CD14-positive monocyte (primary cell): Measurements from ENCODE around the gene RCOR2. TPM values are rescaled to one million over a fixed set of nuclear protein-coding genes. Genes with fewer than 3 reads are reported as not detected.

Experiments
- DNase-seq, 3 donors: peaks; one replicate each; pipeline ENCODE4 v3.0.0-alpha.2; 2011 to 2022
- H2AFZ ChIP-seq: 2 replicates; pipeline ENCODE4 v1.6.0; 2012; ENCODE audit warnings: mild to moderate bottlenecking, low read depth, low read length, inconsistent platforms; ENCODE audit not compliant: insufficient read depth, poor library complexity, severe bottlenecking
- H3K27ac ChIP-seq, 2 donors: 1 replicate in 1 of 2; 2 replicates in 1 of 2; pipeline ENCODE4 v1.5.1; 2012 to 2013; ENCODE audit warnings: low read length in 2 of 2, control low read depth in 1 of 2, inconsistent platforms in 1 of 2, low read depth in 1 of 2, mild to moderate bottlenecking in 1 of 2
- H3K27me3 ChIP-seq, 2 donors: one replicate each; pipeline versions ENCODE4 v1.6.0 to v1.6.1; 2011 to 2013; ENCODE audit warnings: low read length in 2 of 2; ENCODE audit not compliant: control insufficient read depth in 2 of 2, insufficient read depth in 2 of 2
- H3K36me3 ChIP-seq, 2 donors: replicated peaks in 1 of 2; 1 replicate in 1 of 2; 2 replicates in 1 of 2; pipeline versions ENCODE4 v1.5.1 to v1.6.1; 2012 to 2013; ENCODE audit warnings: low read length in 2 of 2, control low read depth in 1 of 2, inconsistent platforms in 1 of 2, mild to moderate bottlenecking in 1 of 2; ENCODE audit not compliant: insufficient read depth in 2 of 2, control insufficient read depth in 1 of 2
- H3K4me1 ChIP-seq, 2 donors: 1 replicate in 1 of 2; 2 replicates in 1 of 2; pipeline versions ENCODE4 v1.5.1 to v1.6.1; 2012 to 2013; ENCODE audit warnings: low read length in 2 of 2, control low read depth in 1 of 2, inconsistent platforms in 1 of 2, mild to moderate bottlenecking in 1 of 2, moderate library complexity in 1 of 2; ENCODE audit not compliant: insufficient read depth in 2 of 2, control insufficient read depth in 1 of 2
- H3K4me2 ChIP-seq: replicated peaks from 2 replicates; pipeline ENCODE3; 2012; ENCODE audit warnings: low read length, moderate library complexity, mild to moderate bottlenecking; ENCODE audit not compliant: poor library complexity, severe bottlenecking; ENCODE audit errors: extremely low read depth
- H3K4me3 ChIP-seq, 3 experiments: fragments of 200-600 bp in 1 of 3; sonication (generic) in 1 of 3; replicated peaks in 1 of 3; 1 replicate in 2 of 3; 2 replicates in 1 of 3; pipeline ENCODE4 v1.5.1; 2011 to 2013; ENCODE audit warnings: low read length in 3 of 3, mild to moderate bottlenecking in 3 of 3, control low read depth in 2 of 3, low read depth in 2 of 3, inconsistent platforms in 1 of 3, moderate library complexity in 1 of 3
- H3K79me2 ChIP-seq: 2 replicates; pipeline ENCODE4 v1.6.0; 2012; ENCODE audit warnings: mild to moderate bottlenecking, control low read depth, inconsistent platforms, low read length, moderate library complexity; ENCODE audit not compliant: insufficient read depth
- H3K9ac ChIP-seq: 2 replicates; pipeline ENCODE4 v1.6.0; 2017; ENCODE audit warnings: low read length, mild to moderate bottlenecking; ENCODE audit not compliant: insufficient read depth, poor library complexity, severe bottlenecking
- H3K9me3 ChIP-seq, 2 donors: replicated peaks in 1 of 2; 1 replicate in 1 of 2; 2 replicates in 1 of 2; pipeline versions ENCODE4 v1.5.1 to v1.6.1; 2012 to 2013; ENCODE audit warnings: low read length in 2 of 2, control low read depth in 1 of 2; ENCODE audit not compliant: control insufficient read depth in 1 of 2, insufficient read depth in 1 of 2
- H4K20me1 ChIP-seq: 2 replicates; pipeline ENCODE4 v1.6.0; 2012; ENCODE audit warnings: mild to moderate bottlenecking, low read length, control low read depth, moderate library complexity; ENCODE audit not compliant: insufficient read depth
- H3K27ac Mint-ChIP-seq, 7 donors: one replicate each; pipeline ENCODE4 v1.8.0; 2020; ENCODE audit warnings: mild to moderate bottlenecking in 7 of 7, mixed read lengths in 7 of 7, moderate library complexity in 6 of 7, inconsistent platforms in 2 of 7
- H3K27me3 Mint-ChIP-seq, 3 donors: one replicate each; pipeline ENCODE4 v1.8.0; 2021 to 2022; ENCODE audit warnings: low read depth in 3 of 3, mild to moderate bottlenecking in 3 of 3, mixed read lengths in 3 of 3, moderate library complexity in 3 of 3, inconsistent platforms in 1 of 3
- H3K36me3 Mint-ChIP-seq, 2 donors: one replicate each; pipeline ENCODE4 v1.8.0; 2020; ENCODE audit warnings: mixed read lengths in 2 of 2, inconsistent platforms in 1 of 2, mild to moderate bottlenecking in 1 of 2
- H3K4me1 Mint-ChIP-seq: one replicate; pipeline ENCODE4 v1.8.0; 2020; ENCODE audit warnings: mild to moderate bottlenecking, mixed read lengths
- H3K4me3 Mint-ChIP-seq, 2 donors: one replicate each; pipeline ENCODE4 v1.8.0; 2020; ENCODE audit warnings: mild to moderate bottlenecking in 2 of 2, mixed read lengths in 2 of 2, moderate library complexity in 1 of 2
- H3K9me3 Mint-ChIP-seq, 7 donors: one replicate each; pipeline ENCODE4 v1.8.0; 2020 to 2022; ENCODE audit warnings: mixed read lengths in 7 of 7, mild to moderate bottlenecking in 6 of 7, moderate library complexity in 6 of 7, inconsistent platforms in 2 of 7
- CTCF ChIP-seq: fragments of 200-600 bp; IDR thresholded peaks from one replicate; pipeline ENCODE4 v1.8.0; 2022; ENCODE audit warnings: antibody characterized with exemption, mild to moderate bottlenecking
- WGBS: methylation state at CpG from one replicate; pipeline ENCODE4 v1.1.5; 2013; ENCODE audit warnings: missing lambda C conversion rate; ENCODE audit not compliant: insufficient coverage; 5-methylcytosine and 5-hydroxymethylcytosine counted together
- intact Hi-C, 2 donors: fragments of 100-400 bp; cut with micrococcal nuclease; formaldehyde crosslinking; loops; one replicate each; pipeline versions ENCODE4 v1.15.0 to v1.15.1; 2023
- polyA plus RNA-seq, 3 donors: library from polyadenylated mRNA; depleted of rRNA in 1 of 3; unstranded in 2 of 3; stranded (reverse) in 1 of 3; fragments of 300-500 nt in 2 of 3; fragments of >200 nt in 1 of 3; fragmentation: Illumina TruSeq in 2 of 3; gene quantifications; 1 replicate in 2 of 3; 2 replicates in 1 of 3; pipeline ENCODE4 v1.2.3, GENCODE V29; 2012 to 2021

The RCOR2 gene
- polyA plus RNA-seq, 3 donors, result not detected

GRCh38 chr11:63905179-63905578 lies 11.8 kb downstream of the RCOR2 start:
- H3K36me3 Mint-ChIP-seq, result peaks cover 75 to 95% of the 10 kb centered on the region in 2 donors
- H3K79me2 ChIP-seq, result peaks cover 8% of the 10 kb centered on the region
- H3K27me3 ChIP-seq, result no peaks in the 10 kb centered on the region
- no peaks in the 10 kb centered on the region for H3K4me1 Mint-ChIP-seq
- no peak overlapping the region for H3K4me3 ChIP-seq
- H3K4me2 ChIP-seq, result no peak overlapping the region
- 85% methylated on average over 4 of the region's 6 CpGs for WGBS
- no peak overlapping the region for H3K9ac ChIP-seq
- peaks cover 0 to 4% (median 0%) of the 10 kb centered on the region in 3 donors for H3K27me3 Mint-ChIP-seq
- H3K9me3 Mint-ChIP-seq, result no peaks in the 10 kb centered on the region
- intact Hi-C loops, result no loop called here
- peak overlapping the region in 1 of 7 donors; percentile 37 for H3K27ac Mint-ChIP-seq
- no peak for TF ChIP-seq CTCF
- H2AFZ ChIP-seq, result no peak overlapping the region
- H4K20me1 ChIP-seq, result peaks cover 100% of the 10 kb centered on the region
- no peaks in the 10 kb centered on the region for H3K4me1 ChIP-seq
- no peak overlapping the region for H3K4me3 Mint-ChIP-seq
- DNase-seq, result no peak
- no peaks in the 10 kb centered on the region for H3K9me3 ChIP-seq
- H3K36me3 ChIP-seq, result peaks cover 88 to 94% of the 10 kb centered on the region in 2 donors
- H3K27ac ChIP-seq, result no peak overlapping the region

GRCh38 chr11:63904743-63905142 lies 12.2 kb downstream of the RCOR2 start:
- Histone ChIP-seq H2AFZ (no peak overlapping the region), H3K4me1 (no peaks in the 10 kb centered on the region), H3K9me3 (no peaks in the 10 kb centered on the region), H3K27me3 (no peaks in the 10 kb centered on the region), H3K4me2 (no peak overlapping the region), H3K36me3 (peaks cover 89 to 94% of the 10 kb centered on the region in 2 donors), H3K4me3 (no peak overlapping the region), H3K79me2 (peaks cover 8% of the 10 kb centered on the region), H4K20me1 (peaks cover 100% of the 10 kb centered on the region), H3K27ac (no peak overlapping the region), H3K9ac (no peak overlapping the region)
- H3K36me3 Mint-ChIP-seq, result peaks cover 77 to 95% of the 10 kb centered on the region in 2 donors
- H3K9me3 Mint-ChIP-seq, result no peaks in the 10 kb centered on the region
- no peak overlapping the region for H3K4me3 Mint-ChIP-seq
- TF ChIP-seq CTCF, result no peak
- peaks cover 0 to 4% (median 0%) of the 10 kb centered on the region in 3 donors for H3K27me3 Mint-ChIP-seq
- no peak for DNase-seq
- WGBS, result 98% methylated on average over 12 of the region's 13 CpGs
- intact Hi-C loops, result no loop called here
- H3K27ac Mint-ChIP-seq, result peak overlapping the region in 2 of 7 donors; percentile 18 to 68
- H3K4me1 Mint-ChIP-seq, result no peaks in the 10 kb centered on the region
